HG03039 (cell line): Measurements from ENCODE around the gene TTLL11.
"Not testable (repeated sequence)": the region's sequence is repeated elsewhere in the genome, so short reads cannot be mapped to it uniquely, and the experiment has no call there.

ENCODE experiments used
- ATAC-seq: cut with Tn5 transposase; IDR thresholded peaks from one replicate; pipeline ENCODE4 v1.9.1; 2021; ENCODE audit warnings: mild to moderate bottlenecking, moderate library complexity; ENCODE audit not compliant: unreplicated experiment

Gene TTLL11

DNA sequence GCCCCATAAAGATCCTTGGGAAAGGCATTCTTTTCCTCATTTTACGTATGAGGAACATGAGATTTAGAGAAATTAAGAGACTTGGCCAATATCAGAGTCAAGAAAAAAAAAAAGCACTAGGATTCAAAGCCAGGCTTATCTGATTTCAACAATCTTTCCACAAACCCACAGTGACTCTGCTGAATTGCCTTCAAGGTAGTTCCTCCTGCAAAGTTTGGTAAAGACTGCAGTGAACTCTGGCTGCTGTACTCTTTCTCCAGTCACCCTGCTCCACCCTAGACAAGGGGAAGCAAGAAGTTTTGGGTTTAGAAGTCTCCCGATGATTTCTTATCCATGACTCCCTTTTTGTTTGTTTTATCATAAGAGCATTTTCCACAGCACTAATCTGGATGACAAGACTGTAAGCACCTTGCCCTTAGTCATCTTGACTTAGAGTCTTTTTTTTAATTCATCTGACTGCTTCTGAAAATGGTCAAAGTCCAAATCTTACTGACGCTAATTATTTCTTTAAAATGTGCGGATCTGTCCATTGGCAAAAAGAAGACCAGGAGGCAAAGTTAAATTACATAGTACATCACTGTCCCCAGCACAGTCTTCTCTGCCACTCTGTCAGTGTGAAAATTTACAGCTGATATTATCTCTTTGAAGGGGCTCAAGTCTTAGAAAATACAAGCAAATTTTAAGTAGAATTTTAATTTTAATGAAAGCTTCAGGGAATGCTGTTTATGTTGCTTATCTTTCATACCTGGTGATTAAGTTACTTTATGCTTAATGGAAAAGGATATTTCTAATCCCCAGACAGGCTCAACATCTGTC, 180.1 kb downstream of the TTLL11 start:
- ATAC-seq, result no peak

DNA sequence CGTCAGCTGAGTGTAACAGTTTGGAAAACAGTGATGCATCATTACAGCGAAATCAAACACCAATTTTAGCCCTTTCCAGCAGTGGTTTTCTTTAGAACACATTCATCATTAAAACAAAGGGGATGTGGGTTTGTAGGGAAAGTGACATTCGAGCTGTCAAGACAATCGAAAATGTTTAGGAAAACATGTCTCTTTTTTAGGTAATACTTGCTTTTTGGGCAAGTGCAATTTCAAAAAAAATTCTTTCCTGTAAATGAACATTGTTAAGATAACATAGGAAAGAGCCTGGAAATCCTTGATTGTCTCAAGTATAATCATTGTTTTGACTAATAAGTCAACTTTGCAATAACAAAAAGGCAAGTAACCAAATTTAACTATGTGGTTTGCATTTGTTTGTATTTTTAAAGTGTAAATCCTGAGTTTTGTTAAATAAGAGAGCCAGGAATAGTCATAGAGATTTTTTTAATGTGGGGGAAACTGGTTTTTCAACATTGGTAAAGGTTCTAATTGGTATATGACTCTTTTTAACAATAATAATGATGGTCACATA, 182.5 kb downstream of the TTLL11 start:
- ATAC-seq, result no peak

DNA sequence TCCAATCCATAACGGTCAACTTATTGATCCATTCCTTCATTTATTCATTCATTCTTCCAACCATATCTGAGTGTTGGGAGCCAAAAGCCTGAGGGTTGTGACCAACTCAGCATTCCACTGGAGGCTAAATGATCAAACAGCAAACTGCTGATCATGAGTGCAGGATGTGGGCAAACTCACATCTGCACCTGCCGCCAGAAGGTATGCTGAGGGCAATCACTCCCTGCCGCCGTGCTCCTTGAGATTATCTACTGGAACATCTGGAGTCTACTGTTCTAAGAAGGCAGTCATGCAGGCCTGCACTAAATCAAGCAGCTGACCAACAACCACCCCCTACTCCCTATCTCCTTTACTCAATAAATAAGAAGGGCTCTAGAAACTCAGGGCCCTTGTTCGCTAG, 184.0 kb downstream of the TTLL11 start:
- ATAC-seq, result no peak

DNA sequence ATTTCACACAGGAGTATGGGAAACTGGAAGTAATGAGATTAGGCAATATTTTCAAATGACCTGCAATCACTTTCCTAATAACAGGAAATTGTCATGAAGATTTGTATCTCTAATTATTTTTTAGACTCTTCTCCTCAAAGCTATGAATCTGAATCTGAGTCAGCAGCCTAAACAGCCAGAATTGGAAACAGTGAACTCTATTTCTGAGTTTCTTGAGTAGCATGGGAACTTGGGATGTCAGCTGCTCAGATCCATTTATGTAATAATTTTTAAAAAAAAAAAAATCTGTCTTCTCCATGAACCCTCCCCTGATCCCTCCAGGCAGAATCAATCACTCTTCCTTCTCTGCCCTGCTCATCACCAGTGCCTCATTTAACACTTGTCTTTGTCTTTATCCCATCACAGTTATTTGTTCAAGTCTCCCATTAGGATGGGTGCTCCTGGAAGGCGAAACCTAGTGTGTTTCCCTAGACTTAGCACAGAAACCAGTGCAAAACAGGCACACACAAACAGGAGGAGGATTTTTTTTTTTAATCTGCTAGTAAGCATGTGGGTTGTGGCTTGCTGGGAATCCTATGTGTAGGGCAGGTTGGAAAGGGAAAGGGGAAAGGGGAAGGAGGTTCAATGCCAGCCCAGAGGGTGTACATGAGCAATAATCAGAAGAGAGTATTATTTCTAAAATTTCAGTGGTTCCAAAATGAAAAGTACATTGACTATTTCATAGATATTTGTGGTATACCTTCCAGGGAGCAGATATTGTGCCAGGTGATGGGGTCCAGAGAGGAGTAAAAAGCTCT, 186.8 kb downstream of the TTLL11 start:
- ATAC-seq, result no peak

DNA sequence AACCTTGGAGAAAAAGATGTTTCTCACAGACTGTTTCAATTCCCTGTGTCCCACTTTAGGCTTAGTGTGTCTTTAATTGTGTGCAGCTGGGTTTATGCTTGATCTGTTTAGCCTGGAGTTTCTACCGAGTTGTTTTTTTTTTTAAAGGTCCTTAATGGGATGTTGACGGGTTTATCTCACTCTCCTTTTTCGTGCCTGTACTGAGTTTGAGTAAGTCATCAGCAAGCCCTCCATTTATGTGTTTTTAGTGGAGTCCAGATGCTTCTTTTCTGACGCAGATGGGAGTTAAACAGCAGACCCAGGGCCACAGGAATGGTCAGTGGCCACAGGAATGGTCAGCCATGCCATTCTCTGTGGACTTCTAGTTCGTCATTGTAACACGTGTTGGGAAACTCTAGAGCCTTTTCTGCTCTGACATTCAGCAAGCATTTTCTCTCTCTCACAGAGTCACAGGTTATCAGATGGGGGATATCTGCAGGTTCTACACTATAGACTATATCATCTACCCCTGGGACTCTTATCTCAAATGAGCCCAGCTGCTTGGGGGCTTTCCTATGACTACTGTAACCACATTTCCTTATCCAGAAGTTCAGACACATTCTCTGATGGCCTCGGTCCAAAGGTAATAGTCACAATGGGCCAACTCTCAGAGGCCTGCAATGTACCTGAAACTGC, 190.5 kb downstream of the TTLL11 start:
- ATAC-seq, result no peak

DNA sequence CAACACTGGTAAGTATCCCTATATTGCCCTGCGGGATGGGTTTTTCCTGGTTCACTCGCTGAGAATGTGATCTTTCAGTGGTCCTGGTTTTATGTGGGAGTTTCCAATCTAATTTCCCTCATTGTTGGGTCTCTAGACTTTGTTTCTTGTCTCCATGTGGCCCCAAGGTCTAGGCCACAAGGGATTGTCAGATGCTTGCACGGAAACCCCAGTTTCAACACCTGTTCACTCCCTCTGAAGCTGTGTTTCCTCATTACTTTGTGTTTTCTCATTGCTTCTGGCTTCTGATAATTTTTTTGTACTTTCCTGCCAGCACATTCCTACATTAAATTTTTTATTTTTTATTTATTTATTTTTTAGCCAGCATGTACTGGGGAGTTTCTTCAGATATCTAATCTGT, 191.5 kb downstream of the TTLL11 start:
- no peak for ATAC-seq

DNA sequence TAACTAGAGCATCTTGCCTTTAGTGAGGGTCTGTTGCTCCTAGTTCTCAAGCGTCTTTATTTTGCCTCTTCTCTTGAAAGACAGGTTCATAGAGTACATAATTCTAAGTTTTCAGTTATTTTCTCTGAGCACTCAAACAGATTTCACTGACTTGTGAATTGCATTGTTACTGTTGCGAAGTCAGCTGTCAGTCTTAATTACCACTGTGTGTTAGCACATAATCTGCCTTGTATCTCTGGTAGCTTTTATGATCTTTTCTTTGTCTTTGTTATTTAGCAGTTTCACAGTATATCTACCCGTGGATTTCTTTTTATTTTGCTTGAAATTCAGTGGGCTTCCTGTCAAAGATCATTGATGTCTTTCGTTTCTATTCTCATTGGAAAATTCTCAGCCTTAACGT, 192.9 kb downstream of the TTLL11 start:
- ATAC-seq, result no peak

DNA sequence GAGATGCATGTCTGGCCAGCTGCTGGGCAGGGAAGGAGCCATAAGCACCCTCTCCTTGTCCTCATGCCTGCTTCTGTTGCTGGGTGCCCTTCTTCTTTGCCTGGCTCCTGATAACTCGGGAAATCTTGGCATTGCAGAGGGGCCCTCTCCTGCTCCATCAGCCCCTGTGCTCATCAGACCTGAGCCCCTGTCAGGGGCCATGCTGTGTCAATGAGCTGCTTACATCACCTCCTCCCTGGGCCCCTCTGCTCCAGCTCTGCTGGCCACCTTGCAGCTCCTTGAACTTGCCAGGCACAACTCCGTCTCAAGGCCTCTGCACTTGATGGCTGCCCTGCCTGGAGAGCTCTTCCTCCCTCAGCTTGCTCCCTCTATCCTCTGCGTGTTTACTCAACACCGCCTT, 194.3 kb downstream of the TTLL11 start:
- ATAC-seq, result no peak

DNA sequence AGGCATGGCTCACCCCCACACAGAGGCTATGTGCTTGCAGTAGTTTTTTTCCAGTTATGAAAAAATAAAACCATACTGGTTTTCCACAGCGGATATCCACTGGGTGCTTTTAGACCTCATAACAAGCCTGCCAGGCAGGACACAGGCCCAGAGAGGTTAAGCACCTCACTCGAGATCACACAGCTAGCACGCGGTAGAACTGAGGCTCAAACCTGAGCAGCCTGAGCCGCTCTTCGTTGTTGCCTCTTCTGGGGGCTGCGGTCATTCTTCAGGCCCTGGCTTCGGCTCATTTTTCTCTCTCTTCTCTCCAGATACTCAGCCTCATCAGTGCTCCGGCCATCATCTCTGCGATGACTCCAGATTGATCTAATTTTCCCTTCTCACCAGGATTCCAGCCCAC, 196.0 kb downstream of the TTLL11 start:
- no peak for ATAC-seq

DNA sequence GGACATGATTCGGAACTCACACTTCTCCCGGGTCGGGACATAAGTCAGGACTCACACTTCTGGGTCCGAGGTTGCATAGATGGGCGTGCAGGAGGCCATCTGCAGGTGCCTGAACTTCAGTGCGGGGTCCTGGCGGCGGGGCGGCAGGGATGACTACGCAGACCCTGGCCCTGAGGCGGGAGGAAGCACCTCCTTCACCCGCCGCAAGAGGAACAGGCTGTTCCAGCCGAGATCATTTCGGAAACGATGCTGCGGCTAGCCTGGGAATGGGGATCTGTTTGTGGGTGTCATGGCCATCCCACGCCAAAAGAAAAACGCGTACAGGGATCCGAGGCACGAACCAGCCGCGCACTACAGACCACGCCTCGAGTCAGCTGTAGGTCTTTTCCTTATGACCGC, 196.6 kb downstream of the TTLL11 start:
- ATAC-seq, result no peak

DNA sequence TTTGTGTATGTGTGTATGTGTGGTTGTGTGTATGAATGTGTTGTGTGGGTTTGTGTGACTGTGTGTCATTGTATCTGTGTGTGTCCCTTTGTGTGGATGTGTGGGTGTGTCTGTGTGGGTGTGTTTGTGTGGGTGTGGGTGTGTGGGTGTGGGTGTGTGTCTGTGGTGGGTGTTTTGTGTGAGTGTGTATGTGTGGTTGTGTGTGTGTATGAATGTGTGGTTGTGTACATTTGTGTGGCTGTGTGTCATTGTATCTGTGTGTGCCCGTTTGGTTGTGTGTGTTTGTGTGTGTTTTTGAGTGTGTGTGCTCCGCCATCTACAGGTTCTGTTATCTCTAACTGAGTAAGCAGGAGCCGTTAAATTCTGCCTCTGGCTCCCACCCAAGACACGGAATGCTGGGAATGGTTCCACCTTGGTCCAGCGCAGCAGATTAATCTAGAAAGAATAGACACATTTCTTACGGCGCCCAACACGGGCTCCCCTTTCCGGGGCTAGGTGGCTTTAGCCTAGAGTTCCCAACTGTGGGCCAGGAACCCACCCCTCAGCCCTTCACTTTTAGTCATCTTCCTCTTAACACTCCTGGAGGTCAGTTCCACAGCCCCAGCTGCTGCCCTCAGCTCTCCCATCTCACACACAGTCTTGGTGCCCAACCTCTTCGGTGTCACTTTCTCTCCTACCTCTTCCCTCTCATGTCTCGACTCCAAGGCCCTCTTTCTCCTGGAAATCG, 197.1 kb downstream of the TTLL11 start:
- ATAC-seq, result no peak

DNA sequence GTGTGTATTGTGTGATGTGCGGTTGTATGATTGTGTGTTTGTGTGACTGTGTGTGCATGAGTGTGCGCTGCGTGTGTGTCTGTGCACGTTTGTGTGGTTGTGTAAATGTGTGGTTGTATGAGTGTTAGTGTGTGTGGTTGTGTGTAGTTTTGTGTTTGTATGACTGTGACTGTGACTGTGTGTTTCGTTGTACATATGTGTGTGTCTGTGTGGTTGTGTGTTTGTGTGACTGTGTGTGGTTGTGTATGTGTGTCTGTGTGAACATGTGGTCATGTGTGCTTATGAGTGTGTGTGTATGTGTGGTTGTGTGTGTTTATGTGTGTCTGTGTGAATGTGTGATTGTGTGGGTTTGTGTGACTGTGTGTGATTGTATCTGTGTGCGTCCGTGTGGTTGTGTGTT, 197.8 kb downstream of the TTLL11 start:
- ATAC-seq, result no peak

DNA sequence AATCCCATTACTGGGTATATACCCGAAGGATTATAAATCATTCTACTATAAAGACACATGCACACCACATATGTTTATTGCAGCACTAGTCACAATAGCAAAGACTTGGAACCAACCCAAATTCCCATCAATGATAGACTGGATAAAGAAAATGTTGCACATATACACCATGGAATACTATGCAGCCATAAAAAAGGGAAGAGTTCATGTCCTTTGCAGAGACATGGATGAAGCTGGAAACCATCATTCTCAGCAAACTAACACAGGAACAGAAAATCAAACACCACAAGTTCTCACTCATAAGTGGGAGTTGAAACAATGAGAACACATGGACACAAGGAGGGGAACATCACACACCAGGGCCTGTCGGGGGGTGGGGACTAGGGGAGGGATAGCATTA, 198.7 kb downstream of the TTLL11 start:
- not testable (repeated sequence) for ATAC-seq

DNA sequence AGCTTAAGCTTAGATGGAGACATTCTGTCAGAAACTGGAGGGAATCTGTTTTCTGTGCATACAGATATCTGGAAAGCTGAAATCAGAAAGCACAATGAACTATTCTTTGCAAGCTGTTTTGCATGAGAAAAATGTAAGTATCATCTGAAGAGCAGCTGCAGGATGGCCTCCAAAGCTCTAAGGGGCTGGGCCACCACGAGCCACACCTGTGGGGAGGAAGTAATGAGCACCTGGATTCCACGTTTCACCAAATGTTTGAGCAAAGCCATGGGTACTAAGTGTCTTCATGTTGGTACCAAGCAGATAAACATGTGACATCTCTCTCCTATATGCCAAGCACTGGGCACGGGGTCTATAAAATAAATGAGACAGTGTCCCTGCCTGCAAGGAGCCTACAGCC, 199.3 kb downstream of the TTLL11 start:
- ATAC-seq, result no peak

DNA sequence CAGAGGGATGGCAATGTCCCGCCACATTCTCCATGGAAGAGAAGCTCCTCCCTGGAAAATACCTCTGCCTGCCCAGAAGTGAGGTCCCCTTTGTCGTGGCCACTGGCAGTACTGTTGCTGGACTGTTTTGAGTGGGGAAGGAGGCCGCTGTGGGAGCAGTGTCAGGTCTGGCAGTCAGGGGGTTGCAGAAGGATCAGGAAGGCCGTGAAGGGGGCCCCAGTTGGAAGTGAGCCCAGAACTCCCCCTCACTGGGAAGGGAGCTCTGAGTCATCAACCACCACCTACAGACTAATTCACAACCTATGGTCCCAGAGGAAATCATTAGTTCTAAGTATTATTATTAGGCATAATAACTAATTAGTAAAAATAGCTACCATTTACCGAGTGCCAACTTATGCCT, 200.4 kb downstream of the TTLL11 start:
- no peak for ATAC-seq

DNA sequence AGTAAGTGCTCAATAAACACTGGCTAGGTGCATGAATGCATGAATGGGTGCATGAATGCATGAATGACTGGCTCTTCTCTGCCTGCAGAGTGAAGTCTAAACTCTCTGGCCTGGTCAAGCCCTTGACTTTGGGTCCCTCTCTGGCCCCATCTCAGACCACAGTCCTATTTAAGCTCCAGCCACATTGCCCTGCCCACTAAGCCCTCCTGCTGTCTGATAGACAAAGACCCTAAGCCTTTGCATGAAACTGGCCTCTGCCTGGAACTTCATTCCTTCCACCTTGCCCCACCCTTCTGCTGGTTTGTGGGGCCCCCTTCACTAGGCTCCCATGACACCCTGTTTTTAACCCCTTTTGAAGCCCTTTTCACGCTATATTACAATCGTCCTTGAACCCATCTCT, 202.4 kb downstream of the TTLL11 start:
- no peak for ATAC-seq

DNA sequence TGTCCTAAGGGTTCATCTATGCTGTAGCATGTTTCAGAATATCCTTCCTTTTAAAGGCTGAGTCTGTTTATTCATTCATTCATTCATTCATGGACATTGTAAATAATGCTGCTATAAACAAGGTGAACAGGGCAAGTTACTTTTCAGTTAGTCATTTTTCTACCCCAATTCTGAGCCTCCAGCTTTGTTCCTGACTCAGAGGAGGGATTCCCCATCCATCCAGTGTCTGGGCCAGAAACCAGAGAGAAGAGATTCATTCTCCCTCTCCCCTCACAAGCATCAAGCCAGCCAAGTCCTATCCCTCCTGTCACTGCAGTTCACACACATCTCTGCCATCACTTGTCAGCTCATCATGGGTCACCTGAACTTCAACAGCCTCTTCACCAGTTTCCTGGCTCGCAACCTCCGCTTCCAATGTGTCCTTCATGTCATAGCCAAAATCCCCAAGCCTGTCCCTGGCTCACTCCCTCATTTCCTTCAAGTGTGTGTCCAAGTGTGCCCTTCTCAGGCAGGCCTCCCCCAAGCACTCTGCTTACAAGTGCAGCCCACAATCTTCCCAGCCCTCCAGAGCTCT, 203.0 kb downstream of the TTLL11 start:
- ATAC-seq, result no peak

DNA sequence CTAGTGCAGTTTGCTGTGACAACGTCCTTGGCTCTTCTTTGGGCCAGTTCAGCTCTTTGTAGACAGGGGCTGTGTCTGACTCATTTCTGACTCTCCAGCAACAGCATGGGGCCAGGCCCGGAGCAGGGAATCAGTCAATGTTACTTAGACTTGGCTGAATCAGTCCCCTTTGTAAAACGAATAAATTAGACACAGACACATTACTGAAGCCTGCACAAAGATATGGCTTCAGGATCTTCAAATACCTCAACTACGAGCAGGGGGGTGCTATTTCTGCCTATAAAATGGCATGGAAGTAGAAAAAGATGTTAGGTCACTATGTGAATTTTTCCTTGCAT, 204.7 kb downstream of the TTLL11 start:
- ATAC-seq, result no peak

DNA sequence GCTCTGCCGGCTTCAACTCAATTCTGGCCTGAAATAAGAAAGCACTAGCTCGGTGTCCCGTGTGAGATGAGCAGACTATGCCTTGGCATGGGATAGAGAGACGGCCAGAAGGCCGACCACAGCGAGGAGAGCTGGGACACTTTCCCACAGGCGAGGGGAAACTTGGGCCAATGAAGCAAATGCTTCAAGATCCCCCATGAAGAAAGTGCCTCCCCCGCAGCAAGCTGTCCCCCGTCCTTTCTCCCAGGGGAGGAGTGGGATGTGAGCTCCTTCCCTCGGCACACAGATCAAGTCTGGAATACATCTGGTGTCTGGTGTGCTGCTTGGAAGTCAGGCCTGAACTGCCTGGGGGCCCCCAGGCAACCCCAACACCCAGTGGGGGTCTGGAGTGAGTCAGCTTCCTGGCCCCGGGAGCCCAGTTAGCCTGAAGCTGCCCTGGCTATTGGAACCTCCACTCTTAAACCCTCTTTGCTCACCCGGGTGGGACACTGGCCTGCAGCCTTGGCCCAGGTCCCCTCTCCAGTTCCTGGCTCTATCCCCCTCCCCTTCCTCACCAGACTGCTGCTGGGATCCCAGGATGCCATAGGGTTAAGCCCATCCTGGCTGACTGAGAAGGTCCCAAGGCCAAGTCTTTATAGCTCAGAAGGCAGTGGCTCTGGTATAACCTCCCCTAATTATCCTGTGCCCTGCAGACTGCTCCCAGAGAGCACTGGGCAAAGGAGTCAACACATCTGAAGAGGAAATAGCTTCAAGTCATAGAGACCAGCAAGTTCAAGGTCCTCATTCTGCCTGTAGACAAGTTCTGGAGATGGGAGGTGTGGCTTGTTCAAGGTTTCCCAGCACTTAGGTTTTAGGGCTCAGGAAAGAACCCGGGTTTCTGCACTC, 205.3 kb downstream of the TTLL11 start:
- no peak for ATAC-seq
